ENCODE results near the gene CSRP3.
A peak's percentile ranks its signal among the peaks of the same experiment; 100 is the strongest.

Gene CSRP3

GRCh38 chr11:19241260-19242178 lies 39.7 kb upstream of the CSRP3 start:
- H3K4me2 ChIP-seq (ENCODE audit: low read depth, low read length, poor library complexity, severe bottlenecking), result peak overlapping the region; percentile 53
- peak overlapping the region; percentile 81 for H3K27ac ChIP-seq (ENCODE audit: low read depth, low read length)
- no peaks in the 10 kb centered on the region for H3K9me2 ChIP-seq (replicated peaks; ENCODE audit: insufficient read depth, low read length)
- no peaks in the 10 kb centered on the region for H3K9me3 ChIP-seq (ENCODE audit: insufficient read depth, low read length)
- H3K4me3 ChIP-seq (ENCODE audit: insufficient read depth, low read length, poor library complexity, severe bottlenecking), result peak overlapping the region; percentile 90
- peak overlapping the region; percentile 57 for H2AFZ ChIP-seq (ENCODE audit: low read depth, low read length, severe bottlenecking)
- TF ChIP-seq CTCF (IDR thresholded peaks at IDR 0.05; ENCODE audit: insufficient read depth, low read length, poor library complexity, severe bottlenecking) (no peak), EZH2phosphoT487 (conservative IDR thresholded peaks at IDR 0.05; ENCODE audit: low read length) (no peak)
- H3K27me3 ChIP-seq (ENCODE audit: low read length), result no peaks in the 10 kb centered on the region
- peaks cover 40% of the 10 kb centered on the region for H3K79me2 ChIP-seq (ENCODE audit: insufficient read depth, low read length)
- H4K20me1 ChIP-seq (ENCODE audit: low read depth, low read length), result no peaks in the 10 kb centered on the region
- peak overlapping the region; percentile 89 for H3K9ac ChIP-seq (ENCODE audit: low read length)
- peaks cover 19% of the 10 kb centered on the region for H3F3A ChIP-seq (ENCODE audit: insufficient read depth)
- peaks cover 36% of the 10 kb centered on the region for H3K36me3 ChIP-seq (ENCODE audit: low read length)

GRCh38 chr11:19240420-19241259 lies 38.9 kb upstream of the CSRP3 start, which contains the start of gene E2F8:
Gene E2F8, minus strand, starts transcription at chr11:19240945. Its CDS starts 824 bp downstream, at chr11:19240121.
- Histone ChIP-seq H3K9me2 (replicated peaks; ENCODE audit: insufficient read depth, low read length) (no peaks in the 10 kb centered on the region), H3K9ac (ENCODE audit: low read length) (peak within 1 kb of the TSS; percentile 89), H3K36me3 (ENCODE audit: low read length) (peaks cover 44% of the 10 kb centered on the region), H3K27me3 (ENCODE audit: low read length) (no peaks in the 10 kb centered on the region), H3K4me2 (ENCODE audit: low read depth, low read length, poor library complexity, severe bottlenecking) (peak within 1 kb of the TSS; percentile 97), H4K20me1 (ENCODE audit: low read depth, low read length) (no peaks in the 10 kb centered on the region), H3K4me3 (ENCODE audit: insufficient read depth, low read length, poor library complexity, severe bottlenecking) (peak within 1 kb of the TSS; percentile 91), H3K9me3 (ENCODE audit: insufficient read depth, low read length) (no peaks in the 10 kb centered on the region), H3F3A (ENCODE audit: insufficient read depth) (peaks cover 21% of the 10 kb centered on the region), H3K27ac (ENCODE audit: low read depth, low read length) (peak within 1 kb of the TSS; percentile 82), H2AFZ (ENCODE audit: low read depth, low read length, severe bottlenecking) (peak within 1 kb of the TSS; percentile 57), H3K79me2 (ENCODE audit: insufficient read depth, low read length) (peaks cover 45% of the 10 kb centered on the region)
- TF ChIP-seq EZH2phosphoT487 (conservative IDR thresholded peaks at IDR 0.05; ENCODE audit: low read length) (no peak), CTCF (IDR thresholded peaks at IDR 0.05; ENCODE audit: insufficient read depth, low read length, poor library complexity, severe bottlenecking) (no peak)

- peak overlapping the region; percentile 89 for H3K9ac ChIP-seq (ENCODE audit: low read length)
- no peaks in the 10 kb centered on the region for H3K27me3 ChIP-seq (ENCODE audit: low read length)
- H4K20me1 ChIP-seq (ENCODE audit: low read depth, low read length), result no peaks in the 10 kb centered on the region
- peak overlapping the region; percentile 97 for H3K4me2 ChIP-seq (ENCODE audit: low read depth, low read length, poor library complexity, severe bottlenecking)
- peaks cover 56% of the 10 kb centered on the region for H3K36me3 ChIP-seq (ENCODE audit: low read length)
- peak overlapping the region; percentile 82 for H3K27ac ChIP-seq (ENCODE audit: low read depth, low read length)
- peaks cover 20% of the 10 kb centered on the region for H3F3A ChIP-seq (ENCODE audit: insufficient read depth)
- H3K9me3 ChIP-seq (ENCODE audit: insufficient read depth, low read length), result no peaks in the 10 kb centered on the region
- no peaks in the 10 kb centered on the region for H3K9me2 ChIP-seq (replicated peaks; ENCODE audit: insufficient read depth, low read length)
- H3K79me2 ChIP-seq (ENCODE audit: insufficient read depth, low read length), result peaks cover 45% of the 10 kb centered on the region
- H2AFZ ChIP-seq (ENCODE audit: low read depth, low read length, severe bottlenecking), result no peak overlapping the region
- peak overlapping the region; percentile 91 for H3K4me3 ChIP-seq (ENCODE audit: insufficient read depth, low read length, poor library complexity, severe bottlenecking)
- TF ChIP-seq CTCF (IDR thresholded peaks at IDR 0.05; ENCODE audit: insufficient read depth, low read length, poor library complexity, severe bottlenecking), result no peak
- no peak for TF ChIP-seq EZH2phosphoT487 (conservative IDR thresholded peaks at IDR 0.05; ENCODE audit: low read length)
These were observed 37.3 kb upstream of the CSRP3 start for GRCh38 chr11:19239039-19239438.

All from SU-DHL-6 (cell line).